Activated CD8-positive, alpha-beta T cell treated with anti-CD3 and anti-CD28 coated beads for 36 hours (primary cell): ENCODE measurements around the gene NUP188. TPM values are rescaled to one million over a fixed set of nuclear protein-coding genes. Genes with fewer than 3 reads are reported as not detected.

Experiments
- ATAC-seq: fragments of 200-7000 bp; cut with Tn5 transposase; one replicate; pipeline ENCODE4 v1.10.0; 2021; ENCODE audit warnings: mild to moderate bottlenecking, moderate library complexity
- CTCF ChIA-PET: fragments of 350-600 bp; sonication (Branson Sonifier 250); formaldehyde crosslinking; loops from one replicate; lab custom pipeline; 2021; ENCODE audit warnings: antibody characterized with exemption; lab: Charles Lee
- POLR2A ChIA-PET: fragments of 350-600 bp; sonication (Branson Sonifier 250); formaldehyde crosslinking; loops from one replicate; lab custom pipeline; 2021; ENCODE audit warnings: antibody characterized with exemption; lab: Charles Lee
- DNase-seq: peaks from one replicate; pipeline ENCODE4 v3.0.0-alpha.2; 2020
- H3K27ac Mint-ChIP-seq: one replicate; pipeline ENCODE4 v1.8.0; 2021; ENCODE audit warnings: mild to moderate bottlenecking, mixed read lengths
- H3K27me3 Mint-ChIP-seq: one replicate; pipeline ENCODE4 v1.8.0; 2021; ENCODE audit warnings: mixed read lengths
- H3K36me3 Mint-ChIP-seq: one replicate; pipeline ENCODE4 v1.8.0; 2021; ENCODE audit warnings: low read depth, mixed read lengths
- H3K4me1 Mint-ChIP-seq: one replicate; pipeline ENCODE4 v1.8.0; 2021; ENCODE audit warnings: low read depth, mixed read lengths
- H3K4me3 Mint-ChIP-seq: one replicate; pipeline ENCODE4 v1.8.0; 2021; ENCODE audit warnings: mild to moderate bottlenecking, moderate library complexity, mixed read lengths
- H3K9me3 Mint-ChIP-seq: one replicate; pipeline ENCODE4 v1.8.0; 2021; ENCODE audit warnings: mixed read lengths
- CTCF ChIP-seq: fragments of 200-600 bp; IDR thresholded peaks from one replicate; pipeline ENCODE4 v1.8.0; 2022; ENCODE audit warnings: antibody characterized with exemption, mild to moderate bottlenecking
- intact Hi-C: fragments of 100-400 bp; cut with micrococcal nuclease; formaldehyde crosslinking; loops from one replicate; pipeline ENCODE4 v1.10.0; 2022
- total RNA-seq, 2 experiments: library from RNA; stranded (reverse); gene quantifications; one replicate each; pipeline ENCODE4 v1.2.3, GENCODE V29; 2021

The NUP188 gene
- total RNA-seq, 2 experiments from 2014 or later: 96.2 to 110 TPM

GRCh38 chr9:129013674-129014073, 66.2 kb downstream of the NUP188 start:
- peaks cover 14% of the 10 kb centered on the region for H3K36me3 Mint-ChIP-seq
- no peak for TF ChIP-seq CTCF
- no peak for ATAC-seq
- no peak for DNase-seq
- ChIA-PET POLR2A (no interaction called here), CTCF (no interaction called here)
- H3K27ac Mint-ChIP-seq: no peak overlapping the region
- intact Hi-C loops: no loop called here
- H3K4me1 Mint-ChIP-seq: no peaks in the 10 kb centered on the region
- no peaks in the 10 kb centered on the region for H3K27me3 Mint-ChIP-seq
- H3K4me3 Mint-ChIP-seq: no peak overlapping the region
- H3K9me3 Mint-ChIP-seq: no peaks in the 10 kb centered on the region

GRCh38 chr9:129014124-129014523, 66.6 kb downstream of the NUP188 start:
- TF ChIP-seq CTCF: no peak
- no peaks in the 10 kb centered on the region for H3K4me1 Mint-ChIP-seq
- ATAC-seq (no peak), DNase-seq (no peak)
- no peak overlapping the region for H3K4me3 Mint-ChIP-seq
- no peak overlapping the region for H3K27ac Mint-ChIP-seq
- ChIA-PET CTCF (interaction anchor here (1.6 kb wide), 1 partner anchor 11 kb away, joined by 3 read pairs; no protein-coding TSS in a partner anchor), POLR2A (no interaction called here)
- H3K27me3 Mint-ChIP-seq: no peaks in the 10 kb centered on the region
- H3K9me3 Mint-ChIP-seq: no peaks in the 10 kb centered on the region
- intact Hi-C loops: no loop called here
- H3K36me3 Mint-ChIP-seq: peaks cover 17% of the 10 kb centered on the region

GRCh38 chr9:129014608-129015007, 67.1 kb downstream of the NUP188 start:
- CTCF ChIA-PET: interaction anchor here (1.6 kb wide), 1 partner anchor 11 kb away, joined by 3 read pairs; no protein-coding TSS in a partner anchor
- no peak for DNase-seq

GRCh38 chr9:129021091-129021490, 73.6 kb downstream of the NUP188 start:
- DNase-seq: no peak
- H3K9me3 Mint-ChIP-seq: no peaks in the 10 kb centered on the region
- intact Hi-C loops: no loop called here
- peaks cover 6% of the 10 kb centered on the region for H3K36me3 Mint-ChIP-seq
- H3K27ac Mint-ChIP-seq: peak overlapping the region; percentile 46
- H3K4me3 Mint-ChIP-seq: no peak overlapping the region
- POLR2A ChIA-PET: interaction anchor here (1.0 kb wide), 1 partner anchor 16 kb away, joined by 3 read pairs; no protein-coding TSS in a partner anchor
- no peak for TF ChIP-seq CTCF
- CTCF ChIA-PET: interaction anchor here (1.4 to 1.5 kb wide), 2 partner anchors 17 kb away, joined by 3 read pairs; no protein-coding TSS in a partner anchor
- no peak for ATAC-seq
- H3K4me1 Mint-ChIP-seq: peaks cover 15% of the 10 kb centered on the region
- no peaks in the 10 kb centered on the region for H3K27me3 Mint-ChIP-seq

More at GRCh38 chr9:129014608-129015007, 67.1 kb downstream of the NUP188 start:
- H3K9me3 Mint-ChIP-seq: no peaks in the 10 kb centered on the region
- no peak overlapping the region for H3K27ac Mint-ChIP-seq
- POLR2A ChIA-PET: no interaction called here
- TF ChIP-seq CTCF: no peak
- intact Hi-C loops: no loop called here
- H3K4me1 Mint-ChIP-seq: no peaks in the 10 kb centered on the region
- no peaks in the 10 kb centered on the region for H3K27me3 Mint-ChIP-seq
- H3K4me3 Mint-ChIP-seq: no peak overlapping the region
- ATAC-seq: no peak
- H3K36me3 Mint-ChIP-seq: peaks cover 17% of the 10 kb centered on the region

- no peak for DNase-seq
- Mint-ChIP-seq H3K27ac (peak overlapping the region; percentile 72), H3K27me3 (no peaks in the 10 kb centered on the region), H3K4me1 (peaks cover 18% of the 10 kb centered on the region), H3K4me3 (no peak overlapping the region), H3K36me3 (peaks cover 6% of the 10 kb centered on the region), H3K9me3 (no peaks in the 10 kb centered on the region)
- no peak for ATAC-seq
- POLR2A ChIA-PET: interaction anchor here (1.0 to 1.6 kb wide), 2 partner anchors 11 to 17 kb away, joined by 3 to 6 read pairs; no protein-coding TSS in a partner anchor
- intact Hi-C loops: no loop called here
- no peak for TF ChIP-seq CTCF
- CTCF ChIA-PET: interaction anchor here (1.4 kb wide), 1 partner anchor 16 kb away, joined by 3 read pairs; no protein-coding TSS in a partner anchor
Measured at GRCh38 chr9:129022037-129022436, 74.5 kb downstream of the NUP188 start.
